ENCODE data around the gene CDC42EP4.
"Not testable (repeated sequence)": the region's sequence is repeated elsewhere in the genome, so short reads cannot be mapped to it uniquely, and the experiment has no call there.

CDC42EP4 gene

DNA sequence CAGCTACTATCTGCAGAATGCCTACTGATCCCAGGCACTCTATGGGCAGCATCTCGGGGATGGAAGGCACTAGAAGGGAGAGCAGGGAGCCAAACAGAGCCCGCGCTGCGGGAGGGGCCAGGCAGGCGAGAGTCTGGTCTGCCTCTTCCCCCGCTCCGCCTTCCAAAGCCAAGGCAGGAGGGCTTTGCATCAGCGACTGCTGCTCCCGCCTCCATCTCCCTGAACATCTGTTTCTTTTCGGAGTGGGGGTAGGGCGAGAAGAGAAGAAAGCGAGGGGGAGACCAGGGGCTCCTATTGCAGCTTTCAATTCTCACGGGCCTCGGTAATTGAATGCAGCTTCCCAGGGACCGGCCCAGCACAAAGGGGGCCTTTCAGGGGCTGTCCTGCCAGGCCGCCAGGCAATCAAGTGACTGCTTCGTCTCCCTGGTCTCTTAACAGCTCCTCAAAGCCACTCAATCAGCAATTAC lies 31.4 kb upstream of the CDC42EP4 start:
- peak; percentile 70 for DNase-seq (ENCODE audit: low spot score)

- DNase-seq (ENCODE audit: low spot score), result peak; percentile 30
Measured at GRCh38 chr17:73342541-73343167, 30.9 kb upstream of the CDC42EP4 start.

DNA sequence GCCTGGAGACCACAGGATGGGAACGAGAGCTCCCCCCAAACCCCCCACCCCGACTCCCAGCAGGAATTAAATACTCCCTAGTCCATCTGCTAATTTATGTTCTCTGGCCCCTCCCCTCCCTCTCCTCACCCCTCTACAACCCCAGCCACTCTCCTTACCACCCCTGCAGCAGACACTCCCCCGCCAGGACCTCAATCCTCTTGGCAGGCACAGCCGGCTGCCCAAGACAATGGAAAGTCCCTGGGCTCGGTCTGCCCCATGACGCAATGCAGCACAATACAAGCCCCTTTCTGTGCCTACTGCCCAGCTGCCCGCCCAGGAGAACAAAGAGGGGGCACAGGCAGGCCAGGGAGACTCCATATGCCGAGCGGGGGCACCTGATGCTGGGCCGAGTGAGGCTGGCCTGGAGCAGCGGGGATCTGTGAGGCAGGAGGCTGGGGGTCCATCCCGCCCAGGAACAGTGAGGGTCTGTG lies 30.3 kb upstream of the CDC42EP4 start:
- peak; percentile 62 for DNase-seq (ENCODE audit: low spot score)

DNA sequence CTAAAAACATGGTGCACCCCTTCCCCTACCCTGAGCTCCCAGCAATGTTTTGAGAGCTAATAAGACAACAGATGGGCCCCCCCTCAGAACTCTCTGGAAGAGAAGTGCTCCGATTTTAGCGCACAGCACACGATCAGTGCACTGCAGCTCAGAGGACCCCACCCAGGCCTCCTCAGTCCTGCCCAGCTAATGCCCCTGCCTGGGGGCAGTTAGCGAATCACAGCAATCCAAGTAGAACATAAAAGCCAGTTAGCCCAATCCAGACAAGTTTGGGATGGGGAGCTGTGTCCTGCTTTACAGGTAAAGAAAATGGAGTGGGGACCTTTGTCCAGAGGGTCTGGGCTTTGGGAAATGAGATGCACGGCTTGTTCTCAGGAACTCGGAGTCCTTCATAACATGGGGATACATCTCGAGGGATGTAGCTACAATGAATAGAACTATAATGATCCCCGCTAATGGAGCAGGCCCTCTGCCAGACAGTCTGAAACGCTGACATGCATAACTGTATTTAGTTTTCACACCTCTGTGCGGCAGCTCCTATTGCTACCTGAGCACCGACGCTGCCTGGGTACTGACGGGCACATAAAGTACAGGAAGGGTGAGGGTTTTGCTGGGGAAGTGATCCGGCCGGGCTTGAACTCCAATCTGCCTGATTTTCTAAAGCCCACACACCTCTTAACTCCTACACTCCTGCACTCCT lies 29.7 kb upstream of the CDC42EP4 start:
- no peak for DNase-seq (ENCODE audit: low spot score)

DNA sequence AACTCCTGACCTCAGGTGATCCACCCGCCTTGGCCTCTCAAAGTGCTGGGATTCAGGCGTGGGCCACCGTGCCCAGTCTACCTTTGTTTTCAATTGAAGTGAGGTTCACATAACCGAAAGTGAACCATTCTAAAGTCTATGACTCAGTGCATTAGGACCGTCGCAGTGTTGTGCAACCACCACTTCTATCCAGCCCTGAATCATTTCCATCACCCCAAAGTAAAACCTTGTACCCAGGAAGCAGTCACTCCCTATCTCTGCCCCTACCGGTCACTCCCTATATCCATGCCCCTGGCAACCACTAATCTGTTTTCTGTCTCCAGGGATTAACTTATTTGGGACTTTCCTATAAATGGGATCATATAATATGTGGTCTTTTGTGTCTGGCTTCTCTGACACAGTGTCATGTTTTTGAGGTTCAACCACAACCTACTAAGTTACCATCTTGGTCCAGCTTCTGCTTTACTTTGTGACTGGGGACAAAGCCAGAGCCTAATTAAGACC lies 28.3 kb upstream of the CDC42EP4 start:
- DNase-seq (ENCODE audit: low spot score), result no peak

DNA sequence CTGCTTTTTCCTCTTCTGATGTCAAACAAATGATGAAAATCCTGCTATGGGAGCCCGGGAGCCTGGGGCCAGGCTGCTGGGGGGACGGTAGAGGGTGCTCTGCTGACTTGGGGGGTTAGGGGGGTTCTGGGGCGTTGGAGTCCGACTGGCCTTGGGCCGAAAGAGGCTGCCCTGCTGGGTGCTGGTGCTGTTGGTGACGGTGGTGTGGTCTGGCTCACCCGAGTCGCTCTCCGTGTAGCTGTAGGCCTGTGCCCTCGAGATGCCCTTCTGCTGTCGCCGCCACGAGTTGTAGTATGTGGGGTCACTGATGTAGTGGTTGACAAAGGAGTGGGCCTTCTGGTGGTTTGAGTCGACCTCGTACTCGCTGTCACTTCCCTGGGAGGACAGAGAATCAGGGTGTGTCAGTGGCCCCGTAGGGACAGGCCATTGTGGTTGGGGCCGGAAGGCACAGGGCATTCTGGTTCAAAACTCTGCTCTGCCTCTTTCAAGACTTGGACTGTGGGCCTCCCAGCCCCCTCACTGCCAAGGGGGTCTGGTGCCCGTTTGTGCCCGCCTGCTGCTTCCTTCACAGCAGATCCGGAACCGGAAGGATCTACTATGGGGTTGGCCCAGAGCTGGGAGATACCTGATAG lies 26.9 kb upstream of the CDC42EP4 start:
- no peak for DNase-seq (ENCODE audit: low spot score)

DNA sequence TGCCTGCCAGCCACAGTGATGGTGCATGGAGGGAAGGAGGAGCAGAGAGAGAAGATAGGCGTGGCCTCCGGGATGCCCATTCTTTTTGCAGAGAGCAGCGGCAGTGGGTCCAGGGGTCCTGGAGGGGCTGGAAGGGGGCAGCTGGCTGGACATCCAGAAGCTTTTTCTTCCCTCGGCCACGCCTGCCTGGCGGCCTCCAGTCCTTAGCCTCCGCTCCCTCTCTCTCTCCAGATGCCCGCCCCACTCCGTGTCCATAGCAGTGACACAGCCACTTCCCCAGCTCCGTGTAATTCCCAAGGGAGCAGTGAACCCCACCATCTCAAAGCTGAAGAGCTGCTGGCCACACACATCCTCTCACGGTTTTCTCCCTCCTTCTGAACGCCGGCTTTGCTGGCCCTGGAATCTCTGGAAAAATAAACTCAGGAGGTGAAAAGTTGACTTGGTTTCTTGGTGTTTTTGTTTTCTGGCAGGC lies 26.3 kb upstream of the CDC42EP4 start:
- no peak for DNase-seq (ENCODE audit: low spot score)

- DNase-seq (ENCODE audit: low spot score), result no peak
Measured at GRCh38 chr17:73337330-73337710, 25.5 kb upstream of the CDC42EP4 start.

DNA sequence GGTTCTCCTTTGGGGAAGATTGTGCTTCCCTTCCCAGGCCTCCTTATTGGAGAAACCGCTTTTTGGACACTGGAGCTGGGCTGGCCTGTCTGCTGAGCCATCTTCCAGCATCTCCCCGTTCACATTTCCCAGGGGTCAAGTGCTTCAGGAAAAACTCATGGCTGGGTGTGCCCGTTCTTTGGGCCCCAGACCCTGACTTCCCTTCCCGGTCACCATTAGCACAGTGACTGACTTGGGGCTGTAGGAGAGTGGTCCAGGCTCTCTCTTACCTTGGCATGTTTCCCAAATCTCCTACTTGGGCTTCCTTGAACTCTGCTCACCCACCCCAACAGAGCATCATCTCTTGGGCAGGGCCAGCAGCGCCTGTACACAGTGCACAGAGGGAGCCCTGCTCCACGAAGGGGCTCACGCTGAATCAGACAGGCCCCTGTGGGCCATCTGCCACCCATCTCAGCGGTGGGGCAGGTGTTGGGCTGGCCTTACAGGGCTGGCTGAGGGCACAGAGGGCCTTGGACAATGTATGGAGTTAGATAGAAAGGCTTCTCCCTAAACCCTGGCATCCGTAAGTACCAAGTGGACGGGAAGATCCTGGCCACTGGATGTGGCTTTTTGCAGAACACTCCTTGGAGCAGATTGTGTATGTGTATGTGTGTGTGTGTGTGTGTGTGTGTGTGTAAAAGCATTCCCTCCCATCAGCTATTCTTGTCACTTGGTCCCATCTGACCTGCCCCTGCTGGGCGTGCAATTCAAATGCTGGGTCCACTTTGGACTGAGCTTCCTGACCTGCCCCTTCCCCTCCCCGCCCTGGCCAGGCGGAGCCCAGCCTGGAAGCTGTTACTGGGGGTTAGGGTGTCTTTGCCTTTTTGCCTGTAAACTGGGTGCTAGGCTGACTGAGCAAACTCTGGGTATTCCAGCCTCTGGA lies 24.9 kb upstream of the CDC42EP4 start:
- no peak for DNase-seq (ENCODE audit: low spot score)

DNA sequence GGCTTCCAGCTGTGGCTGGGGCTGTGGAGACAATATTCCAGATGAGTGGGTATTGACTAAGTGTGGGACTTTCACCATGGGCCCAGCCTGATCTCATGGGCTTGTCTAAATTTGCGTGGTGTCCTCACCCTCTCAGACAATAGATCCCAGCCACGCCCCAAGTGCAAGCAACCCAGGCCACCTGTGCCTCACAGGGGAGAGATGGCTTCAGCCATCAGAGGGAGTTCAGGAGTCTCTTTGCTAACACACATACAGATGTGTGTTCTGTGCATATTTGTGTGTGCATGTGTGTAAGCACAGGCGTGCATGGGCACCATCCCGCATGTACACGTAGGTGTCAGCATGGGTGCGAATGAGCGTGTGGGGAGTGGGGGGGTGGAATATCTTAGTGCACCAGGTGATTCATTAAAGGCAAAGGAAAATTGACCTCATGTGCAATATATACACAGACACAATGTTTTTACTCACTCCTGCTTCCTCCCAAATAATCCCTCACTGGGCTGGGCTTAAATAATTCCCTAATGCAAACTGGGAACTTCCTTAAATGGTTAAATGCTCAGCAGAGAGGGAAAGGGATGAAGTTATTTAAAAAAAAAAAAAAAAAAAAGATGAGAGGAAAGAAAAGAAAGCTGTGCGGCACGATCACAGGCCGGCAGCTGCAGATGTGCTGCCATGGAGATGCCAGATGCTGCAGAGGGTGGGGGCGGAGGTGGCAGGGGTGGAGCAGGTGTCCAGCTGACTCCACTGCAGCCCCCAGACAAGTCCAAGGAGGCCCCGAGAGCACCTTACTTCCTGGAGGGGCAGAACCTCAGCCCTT lies 24.0 kb upstream of the CDC42EP4 start:
- DNase-seq (ENCODE audit: low spot score), result no peak

DNA sequence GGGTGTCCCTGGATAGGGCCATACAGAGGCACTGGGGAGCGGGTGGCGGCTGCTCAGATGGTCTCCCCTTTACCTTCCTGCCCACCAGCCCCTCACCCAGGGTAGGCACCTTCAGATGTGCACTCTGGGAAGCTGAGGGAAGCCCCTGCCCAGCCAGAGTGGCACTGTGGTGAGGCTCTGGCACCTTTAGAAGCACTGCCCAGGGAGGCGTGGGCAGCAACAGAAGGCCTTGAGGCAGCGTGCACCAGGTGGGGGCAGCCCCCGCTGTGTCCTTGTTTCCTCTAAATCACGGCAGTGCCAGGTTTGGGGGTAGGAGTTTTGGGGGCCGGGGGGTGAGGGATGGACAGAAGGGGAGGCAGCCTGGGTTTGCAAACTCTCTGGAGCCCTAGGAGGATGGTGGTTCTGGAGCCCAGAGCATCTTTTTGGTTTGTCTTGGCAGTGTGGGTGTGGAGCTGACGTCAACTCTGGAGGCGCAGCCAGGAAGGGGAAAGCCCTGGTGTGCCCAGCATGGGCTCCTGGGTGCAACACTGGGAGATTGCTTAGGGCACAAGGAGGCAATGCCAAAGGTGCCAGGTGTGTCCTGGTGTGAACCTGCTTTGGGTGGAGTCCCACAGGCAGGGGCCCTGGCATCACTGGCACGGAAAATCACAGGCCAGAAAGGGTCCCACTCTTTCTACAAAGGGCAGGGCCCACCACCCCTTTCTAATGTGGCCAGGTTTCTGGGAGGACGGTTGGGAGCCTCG lies 23.1 kb upstream of the CDC42EP4 start:
- no peak for DNase-seq (ENCODE audit: low spot score)

DNA sequence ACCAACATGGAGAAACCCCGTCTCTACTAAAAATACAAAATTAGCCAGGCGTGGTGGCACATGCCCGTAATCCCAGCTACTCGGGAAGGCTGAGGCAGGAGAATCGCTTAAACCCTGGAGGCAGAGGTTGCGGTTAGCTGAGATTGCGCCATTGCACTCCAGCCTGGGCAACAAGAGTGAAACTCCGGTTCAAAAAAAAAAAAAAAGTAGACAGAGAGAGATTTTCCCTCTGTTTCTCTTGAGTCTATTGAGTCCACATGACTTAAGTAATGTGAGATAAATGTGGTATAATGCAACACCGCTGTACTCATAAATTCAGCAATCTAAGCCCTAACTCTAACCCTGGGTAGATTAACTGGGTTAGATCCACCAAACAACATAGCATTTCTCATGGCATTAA lies 21.6 kb upstream of the CDC42EP4 start:
- DNase-seq (ENCODE audit: low spot score), result not testable (repeated sequence)

DNA sequence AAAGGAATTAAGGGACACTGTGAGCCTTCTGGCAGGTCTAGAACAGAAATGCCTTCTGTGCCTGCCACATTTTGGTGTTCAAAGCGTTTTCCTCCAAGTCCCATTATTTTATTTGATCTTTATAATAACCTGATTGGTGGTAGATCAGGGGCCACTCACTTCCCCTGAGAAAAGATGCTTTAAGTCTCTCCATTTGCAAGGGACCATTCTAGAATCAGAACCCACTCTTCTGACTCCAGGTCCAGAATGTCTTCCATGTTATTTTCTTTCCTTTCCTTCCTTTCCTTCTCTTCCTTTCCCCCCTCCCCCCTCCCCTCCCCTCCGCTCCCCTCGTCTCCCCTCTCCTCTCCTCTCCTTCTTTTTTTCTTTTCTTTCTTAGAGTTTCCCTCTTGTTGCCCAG lies 19.3 kb upstream of the CDC42EP4 start:
- DNase-seq (ENCODE audit: low spot score), result no peak

DNA sequence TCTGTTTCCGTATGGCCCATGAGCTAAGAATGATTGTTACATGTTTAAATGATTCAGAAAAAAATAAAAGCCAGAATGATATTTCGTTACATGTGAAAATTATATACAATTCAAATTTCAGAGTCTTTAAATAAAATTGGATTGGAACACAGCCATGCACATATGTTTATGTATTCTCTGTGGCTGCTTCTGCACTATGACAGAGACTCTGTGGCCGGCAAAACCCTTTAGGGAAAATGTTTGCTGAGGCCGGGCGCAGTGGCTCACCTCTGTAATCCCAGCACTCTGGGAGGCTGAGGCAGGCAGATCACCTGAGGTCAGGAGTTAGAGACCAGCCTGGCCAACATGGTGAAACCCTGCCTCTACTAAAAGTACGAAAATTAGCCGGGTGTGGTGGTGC lies 15.9 kb upstream of the CDC42EP4 start:
- no peak for DNase-seq (ENCODE audit: low spot score)

- DNase-seq (ENCODE audit: low spot score), result no peak
Measured at GRCh38 chr17:73325527-73325842, 13.7 kb upstream of the CDC42EP4 start.

- DNase-seq (ENCODE audit: low spot score), result no peak
Measured at GRCh38 chr17:73324711-73325526, 13.1 kb upstream of the CDC42EP4 start.

DNA sequence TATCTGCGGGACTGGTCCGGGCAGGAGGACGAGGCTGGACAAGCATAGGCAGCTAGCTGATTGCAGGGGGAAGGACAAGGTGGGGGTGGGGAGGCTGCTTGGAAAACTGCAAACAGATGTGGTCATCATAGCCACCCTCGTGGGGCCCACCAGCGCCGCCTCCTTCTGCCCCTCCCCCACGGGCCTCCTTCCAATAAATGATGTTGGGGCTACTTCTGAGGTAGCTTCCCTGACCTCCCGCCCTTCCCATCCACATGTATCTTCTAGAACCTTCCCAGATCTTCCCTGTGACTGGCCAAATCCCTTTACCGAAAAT lies 12.3 kb upstream of the CDC42EP4 start:
- no peak for DNase-seq (ENCODE audit: low spot score)

- no peak for DNase-seq (ENCODE audit: low spot score)
Measured at GRCh38 chr17:73323409-73324159, 11.8 kb upstream of the CDC42EP4 start.

Data from COLO829 (cell line).